HG02678 (cell line): ENCODE data around the gene CELSR1.

ENCODE experiments used
- ATAC-seq: cut with Tn5 transposase; IDR thresholded peaks from one replicate; pipeline ENCODE4 v1.9.1; 2021; ENCODE audit warnings: mild to moderate bottlenecking, moderate library complexity; ENCODE audit not compliant: unreplicated experiment

Gene CELSR1

GRCh38 chr22:46448333-46448732 lies 89.1 kb downstream of the CELSR1 start:
- ATAC-seq: no peak

GRCh38 chr22:46447906-46448305 lies 89.5 kb downstream of the CELSR1 start:
- no peak for ATAC-seq

- ATAC-seq: no peak
Measured at GRCh38 chr22:46446799-46447198, 90.6 kb downstream of the CELSR1 start.

GRCh38 chr22:46445771-46446420 lies 91.5 kb downstream of the CELSR1 start:
- ATAC-seq: no peak

- no peak for ATAC-seq
Measured at GRCh38 chr22:46444390-46444854, 93.0 kb downstream of the CELSR1 start.

GRCh38 chr22:46443850-46444389 lies 93.5 kb downstream of the CELSR1 start:
- no peak for ATAC-seq

GRCh38 chr22:46442217-46442853 lies 95.1 kb downstream of the CELSR1 start:
- no peak for ATAC-seq

- ATAC-seq: no peak
Measured at GRCh38 chr22:46439576-46440465, 97.6 kb downstream of the CELSR1 start.

- no peak for ATAC-seq
Measured at GRCh38 chr22:46439111-46439510, 98.3 kb downstream of the CELSR1 start.

GRCh38 chr22:46437671-46438440 lies 99.6 kb downstream of the CELSR1 start:
- no peak for ATAC-seq

GRCh38 chr22:46436595-46437175 lies 100.7 kb downstream of the CELSR1 start:
- ATAC-seq: no peak

GRCh38 chr22:46433318-46433717 lies 104.1 kb downstream of the CELSR1 start:
- ATAC-seq: no peak

GRCh38 chr22:46432164-46433068 lies 105.0 kb downstream of the CELSR1 start:
- ATAC-seq: no peak

GRCh38 chr22:46430961-46431838 lies 106.2 kb downstream of the CELSR1 start:
- no peak for ATAC-seq

- no peak for ATAC-seq
Measured at GRCh38 chr22:46429325-46429853, 108.0 kb downstream of the CELSR1 start.

GRCh38 chr22:46428602-46429324 lies 108.7 kb downstream of the CELSR1 start:
- ATAC-seq: no peak

GRCh38 chr22:46428171-46428570 lies 109.2 kb downstream of the CELSR1 start:
- no peak for ATAC-seq
